HepG2 (cell line): ENCODE results near the gene STPG4. TPM values are rescaled to one million over a fixed set of nuclear protein-coding genes. Genes with fewer than 3 reads are reported as not detected.

Experiments used
- EP300 ChIP-seq, 3 experiments: sonication (generic) in 1 of 3; formaldehyde crosslinking in 1 of 3; IDR thresholded peaks; 2 replicates each; pipeline versions ENCODE4 v1.5.1 to v1.6.1; 2011 to 2020; ENCODE audit warnings: low read depth in 2 of 3, low read length in 2 of 3, borderline replicate concordance in 1 of 3, improper control_type of control experiment in 1 of 3, mild to moderate bottlenecking in 1 of 3, missing genetic modification reagents in 1 of 3, moderate library complexity in 1 of 3
- HIVEP1 ChIP-seq: sonication (generic); formaldehyde crosslinking; IDR thresholded peaks from 2 replicates; pipeline ENCODE4 v1.4.0; 2020; ENCODE audit warnings: mild to moderate bottlenecking, missing genetic modification reagents
- IKZF4 ChIP-seq: sonication (generic); formaldehyde crosslinking; IDR thresholded peaks from 2 replicates; pipeline ENCODE4 v1.5.1; 2020; ENCODE audit warnings: borderline replicate concordance, mild to moderate bottlenecking, low read depth, missing genetic modification reagents; ENCODE audit errors: not compliant biosample characterization
- MXD4 ChIP-seq: IDR thresholded peaks from 2 replicates; pipeline ENCODE4 v1.6.1; 2016; ENCODE audit warnings: mild to moderate bottlenecking, missing biosample characterization, missing genetic modification reagents
- RBAK ChIP-seq: sonication (generic); formaldehyde crosslinking; IDR thresholded peaks from 2 replicates; pipeline ENCODE4 v1.5.1; 2020; ENCODE audit warnings: mild to moderate bottlenecking, missing genetic modification reagents
- SKIL ChIP-seq: sonication (generic); formaldehyde crosslinking; IDR thresholded peaks from 2 replicates; pipeline ENCODE4 v1.8.0; 2022; ENCODE audit warnings: missing genetic modification reagents, mild to moderate bottlenecking, moderate library complexity, borderline replicate concordance
- SMAD1 ChIP-seq: sonication (generic); formaldehyde crosslinking; IDR thresholded peaks from 2 replicates; pipeline ENCODE4 v1.4.0; 2020; ENCODE audit warnings: missing genetic modification reagents, low read depth, mild to moderate bottlenecking, borderline replicate concordance
- SYNCRIP ChIP-seq: fragments of 200-400 bp; formaldehyde crosslinking; IDR thresholded peaks from 2 replicates; pipeline ENCODE4 v1.6.1; 2018; ENCODE audit warnings: mild to moderate bottlenecking, low read depth, low read length; ENCODE audit not compliant: insufficient read depth
- ZBTB7B ChIP-seq: sonication (generic); formaldehyde crosslinking; IDR thresholded peaks from 2 replicates; pipeline ENCODE4 v1.4.0; 2020; ENCODE audit warnings: missing genetic modification reagents
- ZC3H13 ChIP-seq: sonication (generic); formaldehyde crosslinking; IDR thresholded peaks from 2 replicates; pipeline ENCODE4 v1.8.1; 2023; ENCODE audit warnings: mild to moderate bottlenecking, missing genetic modification reagents, moderate library complexity
- ZNF646 ChIP-seq: sonication (generic); formaldehyde crosslinking; IDR thresholded peaks from 2 replicates; pipeline ENCODE4 v1.9.0; 2021; ENCODE audit warnings: mild to moderate bottlenecking, missing genetic modification reagents
- ZNF883 ChIP-seq: sonication (generic); formaldehyde crosslinking; IDR thresholded peaks from 2 replicates; pipeline ENCODE4 v1.5.1; 2020; ENCODE audit warnings: mild to moderate bottlenecking, missing genetic modification reagents; ENCODE audit errors: not compliant biosample characterization
- ZSCAN29 ChIP-seq: sonication (generic); formaldehyde crosslinking; conservative IDR thresholded peaks from 2 replicates; pipeline ENCODE4 v1.4.0; 2020; ENCODE audit warnings: mild to moderate bottlenecking, missing genetic modification reagents
- polyA plus RNA-seq, 8 experiments: library from polyadenylated mRNA; depleted of rRNA in 3 of 8; stranded (reverse) in 7 of 8; unstranded in 1 of 8; fragments of >200 nt; fragmentation: Illumina TruSeq in 4 of 8; extraction: Trizol in 4 of 8; gene quantifications; 2 replicates each; pipeline versions ENCODE4 v1.2.1 to v1.2.3, GENCODE V29; 2011 to 2016; ENCODE audit warnings: low read depth in 4 of 8, missing spikeins in 1 of 8, mixed read lengths in 1 of 8; ENCODE audit not compliant: insufficient read depth in 1 of 8
- total RNA-seq, 5 experiments: library from RNA; depleted of rRNA; stranded (reverse); fragments of >200 nt; fragmentation: Illumina TruSeq; extraction: Trizol; gene quantifications; 2 replicates each; pipeline ENCODE4 v1.2.3, GENCODE V29; 2016; ENCODE audit warnings: low read depth in 1 of 5
- TF ChIP-seq, protein P1 (sequence below): sonication (generic); formaldehyde crosslinking; IDR thresholded peaks from 2 replicates; pipeline ENCODE4 v1.4.0; 2020; ENCODE audit warnings: low read depth, missing genetic modification reagents

The STPG4 gene
- total and polyA plus RNA-seq, 2 of the 13 experiments (the other 11 are each of a cell fraction or from before 2014, with no cell fraction given) = 0.11 to 0.15 TPM

GRCh38 chr2:47070155-47070919 lies 84.8 kb downstream of the STPG4 start (continued):
- TF ChIP-seq RBAK (CRISPR knock-in tag) (0 out of 2 replicates have a peak, but pooled peaks have one; percentile 56), ZBTB7B (CRISPR knock-in tag) (peak; percentile 60), ZNF646 (CRISPR knock-in tag) (peak; percentile 70), IKZF4 (peak; percentile 70), SYNCRIP (no peak), SKIL (CRISPR knock-in tag) (0 out of 2 replicates have a peak, but pooled peaks have one; percentile 16), HIVEP1 (CRISPR knock-in tag) (peak; percentile 48; the same call in 1 of the 2 replicates), ZC3H13 (CRISPR knock-in tag) (0 out of 2 replicates have a peak, but pooled peaks have one; percentile 50), EP300 (IDR thresholded peaks at IDR 0.05; ENCODE audit: low read depth in 2 of 2, low read length in 2 of 2) (peak in 1 of 2 experiments; percentile 33; a peak in 1 of 4 replicates), EP300 (CRISPR knock-in tag; IDR thresholded peaks at IDR 0.05; ENCODE audit: borderline replicate concordance) (no peak), ZSCAN29 (CRISPR knock-in tag) (peak; percentile 83; the same call in 1 of the 2 replicates), MXD4 (peak; percentile 41; the same call in 1 of the 2 replicates), ZNF883 (no peak), SMAD1 (CRISPR knock-in tag) (peak; percentile 66; the same call in 1 of the 2 replicates)
- TF ChIP-seq, protein P1, sequence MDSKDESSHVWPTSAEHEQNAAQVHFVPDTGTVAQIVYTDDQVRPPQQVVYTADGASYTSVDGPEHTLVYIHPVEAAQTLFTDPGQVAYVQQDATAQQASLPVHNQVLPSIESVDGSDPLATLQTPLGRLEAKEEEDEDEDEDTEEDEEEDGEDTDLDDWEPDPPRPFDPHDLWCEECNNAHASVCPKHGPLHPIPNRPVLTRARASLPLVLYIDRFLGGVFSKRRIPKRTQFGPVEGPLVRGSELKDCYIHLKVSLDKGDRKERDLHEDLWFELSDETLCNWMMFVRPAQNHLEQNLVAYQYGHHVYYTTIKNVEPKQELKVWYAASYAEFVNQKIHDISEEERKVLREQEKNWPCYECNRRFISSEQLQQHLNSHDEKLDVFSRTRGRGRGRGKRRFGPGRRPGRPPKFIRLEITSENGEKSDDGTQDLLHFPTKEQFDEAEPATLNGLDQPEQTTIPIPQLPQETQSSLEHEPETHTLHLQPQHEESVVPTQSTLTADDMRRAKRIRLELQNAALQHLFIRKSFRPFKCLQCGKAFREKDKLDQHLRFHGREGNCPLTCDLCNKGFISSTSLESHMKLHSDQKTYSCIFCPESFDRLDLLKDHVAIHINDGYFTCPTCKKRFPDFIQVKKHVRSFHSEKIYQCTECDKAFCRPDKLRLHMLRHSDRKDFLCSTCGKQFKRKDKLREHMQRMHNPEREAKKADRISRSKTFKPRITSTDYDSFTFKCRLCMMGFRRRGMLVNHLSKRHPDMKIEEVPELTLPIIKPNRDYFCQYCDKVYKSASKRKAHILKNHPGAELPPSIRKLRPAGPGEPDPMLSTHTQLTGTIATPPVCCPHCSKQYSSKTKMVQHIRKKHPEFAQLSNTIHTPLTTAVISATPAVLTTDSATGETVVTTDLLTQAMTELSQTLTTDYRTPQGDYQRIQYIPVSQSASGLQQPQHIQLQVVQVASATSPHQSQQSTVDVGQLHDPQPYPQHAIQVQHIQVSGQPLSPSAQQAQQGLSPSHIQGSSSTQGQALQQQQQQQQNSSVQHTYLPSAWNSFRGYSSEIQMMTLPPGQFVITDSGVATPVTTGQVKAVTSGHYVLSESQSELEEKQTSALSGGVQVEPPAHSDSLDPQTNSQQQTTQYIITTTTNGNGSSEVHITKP (CRISPR knock-in tag) = peak; percentile 52; the same call in 1 of the 2 replicates
